Stimulated activated naive CD8-positive, alpha-beta T cell treated with anti-CD3 and anti-CD28 coated beads, Interleukin-15, amount 100 ng/mL, for 72 hours (primary cell): ENCODE results near the gene SERINC5.
"Not testable (repeated sequence)": the region's sequence is repeated elsewhere in the genome, so short reads cannot be mapped to it uniquely, and the experiment has no call there.

ENCODE experiments used
- ATAC-seq: fragments of 150-1000 bp; cut with Tn5 transposase; 2 replicates; pipeline ENCODE4 v1.10.0; 2021; ENCODE audit warnings: mild to moderate bottlenecking, moderate library complexity
- DNase-seq, 2 donors: peaks; one replicate each; pipeline ENCODE4 v3.0.0; 2021 to 2022
- H3K27ac Mint-ChIP-seq, 2 donors: one replicate each; pipeline ENCODE4 v1.8.0; 2022; ENCODE audit warnings: mild to moderate bottlenecking in 2 of 2, mixed read lengths in 2 of 2, moderate library complexity in 2 of 2
- H3K27me3 Mint-ChIP-seq: one replicate; pipeline ENCODE4 v1.8.0; 2022; ENCODE audit warnings: mixed read lengths
- H3K4me1 Mint-ChIP-seq: one replicate; pipeline ENCODE4 v1.8.0; 2022; ENCODE audit warnings: mild to moderate bottlenecking, mixed read lengths
- H3K4me3 Mint-ChIP-seq, 2 donors: one replicate each; pipeline ENCODE4 v1.8.0; 2022; ENCODE audit warnings: mild to moderate bottlenecking in 2 of 2, mixed read lengths in 2 of 2, moderate library complexity in 1 of 2
- H3K9me3 Mint-ChIP-seq, 2 donors: one replicate each; pipeline ENCODE4 v1.8.0; 2022; ENCODE audit warnings: mixed read lengths in 2 of 2

Gene SERINC5

GRCh38 chr5:80140496-80140895 lies 115.4 kb downstream of the SERINC5 start:
- Mint-ChIP-seq H3K9me3 (peaks cover 0 to 3% of the 10 kb centered on the region in 2 donors), H3K27me3 (no peaks in the 10 kb centered on the region), H3K4me1 (peaks cover 75% of the 10 kb centered on the region), H3K4me3 (peak overlapping the region; percentile 64 to 66), H3K27ac (peak overlapping the region; percentile 91 to 97)
- ATAC-seq (peak; percentile 77), DNase-seq (no peak)

- Mint-ChIP-seq H3K27me3 (no peaks in the 10 kb centered on the region), H3K9me3 (peaks cover 0 to 6% of the 10 kb centered on the region in 2 donors), H3K27ac (peak overlapping the region; percentile 91 to 97), H3K4me3 (peak overlapping the region; percentile 64 to 66), H3K4me1 (peaks cover 81% of the 10 kb centered on the region)
- ATAC-seq (no peak), DNase-seq (no peak)
Measured at GRCh38 chr5:80139466-80139972, 116.3 kb downstream of the SERINC5 start.

GRCh38 chr5:80138486-80138885 lies 117.4 kb downstream of the SERINC5 start:
- peak overlapping the region in 1 of 2 donors; percentile 12 for H3K27ac Mint-ChIP-seq
- H3K4me3 Mint-ChIP-seq = no peak overlapping the region
- no peaks in the 10 kb centered on the region for H3K27me3 Mint-ChIP-seq
- ATAC-seq (no peak), DNase-seq (no peak)
- H3K9me3 Mint-ChIP-seq = peaks cover 0 to 6% of the 10 kb centered on the region in 2 donors
- H3K4me1 Mint-ChIP-seq = peaks cover 82% of the 10 kb centered on the region

DNA sequence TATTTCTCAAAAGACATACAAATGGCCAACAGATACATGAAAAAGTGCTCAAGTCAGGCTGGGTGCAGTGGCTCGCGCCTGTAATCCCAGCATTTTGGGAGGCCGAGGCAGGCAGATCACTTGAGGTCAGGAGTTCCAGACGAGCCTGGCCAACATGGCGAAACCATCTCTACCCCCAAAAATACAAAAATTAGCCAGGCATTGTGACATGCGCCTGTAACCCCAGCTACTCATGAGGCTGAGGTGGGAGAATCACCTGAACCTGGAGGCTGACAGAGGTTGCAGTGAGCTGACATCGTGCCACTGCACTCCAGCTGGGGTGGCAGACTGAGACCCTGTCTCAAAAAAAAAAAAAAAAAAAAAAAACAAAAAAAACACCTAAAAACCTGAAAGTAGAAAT lies 119.0 kb downstream of the SERINC5 start:
- H3K27me3 Mint-ChIP-seq, ATAC-seq, H3K9me3 Mint-ChIP-seq, DNase-seq: not testable (repeated sequence)
- H3K27ac Mint-ChIP-seq = peak overlapping the region; percentile 54 to 64
- H3K4me1 Mint-ChIP-seq = peaks cover 82% of the 10 kb centered on the region
- H3K4me3 Mint-ChIP-seq = peak overlapping the region; percentile 63 to 68

- Mint-ChIP-seq H3K4me1 (peaks cover 70% of the 10 kb centered on the region), H3K27me3 (no peaks in the 10 kb centered on the region), H3K27ac (no peak overlapping the region), H3K4me3 (peak overlapping the region in 1 of 2 donors; percentile 68), H3K9me3 (peaks cover 18 to 22% of the 10 kb centered on the region in 2 donors)
- ATAC-seq (no peak), DNase-seq (no peak)
Measured at GRCh38 chr5:80134876-80135275, 121.0 kb downstream of the SERINC5 start.

GRCh38 chr5:80129146-80129545 lies 126.7 kb downstream of the SERINC5 start:
- ATAC-seq = no peak
- Mint-ChIP-seq H3K27ac (no peak overlapping the region), H3K4me1 (peaks cover 63% of the 10 kb centered on the region), H3K9me3 (peaks cover 18 to 20% of the 10 kb centered on the region in 2 donors), H3K4me3 (no peak overlapping the region), H3K27me3 (no peaks in the 10 kb centered on the region)
- DNase-seq = no peak

- Mint-ChIP-seq H3K27ac (no peak overlapping the region), H3K27me3 (no peaks in the 10 kb centered on the region), H3K4me1 (peaks cover 62% of the 10 kb centered on the region), H3K4me3 (no peak overlapping the region), H3K9me3 (peaks cover 18 to 20% of the 10 kb centered on the region in 2 donors)
- ATAC-seq (no peak), DNase-seq (no peak)
Measured at GRCh38 chr5:80128141-80128540, 127.7 kb downstream of the SERINC5 start.

DNA sequence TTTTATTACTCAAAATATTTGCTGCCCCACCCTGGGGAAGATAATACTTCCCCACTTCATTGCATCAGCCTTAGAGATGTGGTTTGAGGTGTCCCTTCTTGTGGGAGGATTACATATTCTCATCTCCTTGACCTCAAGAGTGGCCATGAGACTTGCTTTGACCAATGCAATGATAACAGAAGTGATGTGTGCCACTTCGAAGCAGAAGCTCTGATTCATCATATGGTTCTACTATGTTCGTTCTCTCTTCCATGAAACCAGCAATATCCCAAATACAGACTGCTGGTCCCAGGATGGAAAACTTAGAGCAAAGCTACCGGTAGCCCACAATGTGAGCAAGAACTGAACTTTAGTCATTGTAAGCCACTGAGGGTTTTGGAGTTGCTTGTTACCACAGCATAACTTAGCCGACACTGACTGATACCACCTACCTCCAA lies 128.7 kb downstream of the SERINC5 start:
- Mint-ChIP-seq H3K4me1 (peaks cover 57% of the 10 kb centered on the region), H3K27me3 (no peaks in the 10 kb centered on the region), H3K9me3 (peaks cover 18 to 20% of the 10 kb centered on the region in 2 donors), H3K27ac (peak overlapping the region in 1 of 2 donors; percentile 37), H3K4me3 (no peak overlapping the region)
- peak in 1 of 2 donors; percentile 41 for DNase-seq
- ATAC-seq = peak; percentile 61

DNA sequence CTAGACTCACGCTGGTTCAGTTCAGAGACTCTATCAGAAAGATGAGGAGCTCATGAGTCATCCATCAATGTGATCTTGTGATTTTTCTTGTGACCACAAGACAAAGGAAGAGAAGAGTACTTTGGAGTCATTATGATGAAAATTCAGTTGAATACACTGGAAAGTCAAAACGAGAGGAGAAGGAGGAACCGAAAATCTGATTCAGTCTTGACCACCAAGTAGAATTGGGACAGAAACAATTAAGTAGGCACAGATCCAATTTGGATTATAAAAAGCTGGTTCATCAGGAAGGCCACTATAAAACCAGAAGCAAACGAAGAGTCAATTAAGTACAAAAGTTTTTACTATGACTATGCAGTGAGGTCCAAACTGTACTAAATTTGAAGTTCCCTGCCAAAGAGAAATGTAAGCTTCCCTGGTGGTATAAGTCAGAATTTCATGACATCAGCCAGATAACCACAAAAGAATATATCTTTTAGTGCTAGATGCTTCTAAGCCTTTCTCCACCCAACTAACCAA lies 129.8 kb downstream of the SERINC5 start:
- Mint-ChIP-seq H3K27ac (peak overlapping the region; percentile 0 to 64), H3K4me3 (peak overlapping the region; percentile 52 to 60), H3K9me3 (peaks cover 8 to 12% of the 10 kb centered on the region in 2 donors), H3K4me1 (peaks cover 46% of the 10 kb centered on the region), H3K27me3 (no peaks in the 10 kb centered on the region)
- DNase-seq (peak; percentile 34 to 36), ATAC-seq (peak; percentile 90)

DNA sequence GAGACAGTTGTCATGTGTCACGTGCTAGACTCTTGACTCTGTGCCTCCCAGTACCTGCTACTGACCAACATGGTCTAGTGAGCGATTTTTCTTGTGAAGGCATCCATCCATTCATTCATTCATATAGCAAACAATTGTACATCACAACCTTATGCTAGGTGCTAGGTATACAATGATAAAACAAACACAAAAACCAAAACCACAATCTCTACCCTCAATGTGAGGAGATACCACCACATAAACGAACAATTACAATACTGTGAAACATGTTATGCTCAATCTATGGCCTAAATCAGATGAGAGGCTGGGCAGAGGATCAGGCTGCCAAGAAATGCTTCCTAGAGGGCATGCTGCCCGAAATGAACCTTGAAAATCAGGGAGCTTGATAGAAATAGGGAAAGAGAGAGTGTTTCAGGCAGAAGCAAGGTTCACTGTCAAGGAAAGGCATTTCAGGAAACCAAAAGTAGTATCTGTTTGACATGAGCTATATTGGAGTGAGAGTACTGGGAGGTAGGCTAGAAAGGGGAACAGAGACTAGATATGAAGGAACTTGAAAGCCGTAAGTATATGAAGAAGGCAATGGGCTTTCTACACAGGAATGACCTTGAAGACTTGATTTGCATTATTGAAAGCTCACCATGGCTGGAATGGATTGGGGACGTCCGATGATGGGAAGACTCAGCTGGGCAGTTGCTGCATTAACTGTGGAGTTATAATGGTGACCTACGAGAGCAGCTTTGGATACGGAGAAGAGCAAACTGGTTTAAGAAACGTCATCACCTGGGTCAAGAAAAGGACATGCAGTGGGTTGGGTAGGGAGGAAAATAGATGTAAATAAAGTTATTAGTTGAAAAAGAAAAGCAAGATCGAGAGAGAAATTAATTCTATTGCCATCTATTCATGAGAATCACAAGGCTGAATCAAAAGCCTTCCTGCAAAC lies 130.6 kb downstream of the SERINC5 start:
- peak overlapping the region; percentile 64 to 79 for H3K27ac Mint-ChIP-seq
- DNase-seq (no peak), ATAC-seq (no peak)
- H3K4me1 Mint-ChIP-seq = peaks cover 46% of the 10 kb centered on the region
- peak overlapping the region; percentile 52 to 60 for H3K4me3 Mint-ChIP-seq
- H3K9me3 Mint-ChIP-seq = peaks cover under 1 to 5% of the 10 kb centered on the region in 2 donors
- no peaks in the 10 kb centered on the region for H3K27me3 Mint-ChIP-seq

DNA sequence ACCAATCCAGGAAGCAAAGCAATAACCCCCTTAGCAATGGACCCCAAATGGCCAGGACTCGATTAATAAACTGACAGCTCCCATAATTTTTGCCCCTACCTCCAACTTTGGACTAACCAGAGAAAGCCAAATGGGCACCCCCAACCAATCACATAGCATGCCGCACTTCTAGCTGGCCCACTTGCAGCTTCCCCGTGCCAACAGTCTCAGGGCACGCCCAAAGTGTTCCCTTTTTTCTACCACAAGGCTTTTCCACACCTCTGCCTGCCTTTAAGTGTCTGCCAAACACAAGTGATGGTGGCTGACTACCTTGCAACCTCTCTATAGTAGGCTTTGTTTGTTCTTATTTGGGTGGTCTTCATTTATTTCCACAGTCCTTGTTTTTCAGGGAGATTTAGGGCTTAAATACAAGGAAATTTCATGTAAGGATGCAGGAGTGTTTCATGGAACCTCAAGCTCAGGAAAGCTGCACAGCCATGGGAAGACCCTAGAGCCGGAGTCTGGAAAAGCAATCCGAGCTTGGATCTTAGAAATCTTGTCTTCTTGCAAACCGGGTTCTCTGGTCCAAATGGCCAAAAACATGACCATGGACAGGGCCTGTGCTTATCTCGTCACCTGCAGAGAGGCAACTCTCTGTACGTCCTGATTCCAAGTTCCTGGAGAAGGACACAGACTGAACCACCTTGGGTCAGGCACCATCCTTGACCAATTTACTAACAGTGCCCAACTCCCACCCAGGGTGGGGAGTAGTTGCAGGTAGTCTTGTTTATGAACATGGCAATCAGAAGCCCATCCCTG lies 131.5 kb downstream of the SERINC5 start:
- H3K9me3 Mint-ChIP-seq = peaks cover 0 to 4% of the 10 kb centered on the region in 2 donors
- H3K4me1 Mint-ChIP-seq = peaks cover 46% of the 10 kb centered on the region
- no peak for ATAC-seq
- H3K4me3 Mint-ChIP-seq = no peak overlapping the region
- no peak for DNase-seq
- no peaks in the 10 kb centered on the region for H3K27me3 Mint-ChIP-seq
- H3K27ac Mint-ChIP-seq = no peak overlapping the region

GRCh38 chr5:80122579-80122978 lies 133.3 kb downstream of the SERINC5 start:
- H3K4me3 Mint-ChIP-seq = no peak overlapping the region
- H3K27me3 Mint-ChIP-seq = no peaks in the 10 kb centered on the region
- peaks cover 44% of the 10 kb centered on the region for H3K4me1 Mint-ChIP-seq
- DNase-seq (no peak), ATAC-seq (no peak)
- H3K9me3 Mint-ChIP-seq = peaks cover 3 to 5% of the 10 kb centered on the region in 2 donors
- H3K27ac Mint-ChIP-seq = peak overlapping the region in 1 of 2 donors; percentile 74

GRCh38 chr5:80119372-80119771 lies 136.5 kb downstream of the SERINC5 start:
- no peak overlapping the region for H3K27ac Mint-ChIP-seq
- H3K4me3 Mint-ChIP-seq = no peak overlapping the region
- H3K27me3 Mint-ChIP-seq = no peaks in the 10 kb centered on the region
- H3K4me1 Mint-ChIP-seq = peaks cover 52% of the 10 kb centered on the region
- no peak for DNase-seq
- ATAC-seq = no peak
- H3K9me3 Mint-ChIP-seq = peaks cover 5 to 8% of the 10 kb centered on the region in 2 donors

DNA sequence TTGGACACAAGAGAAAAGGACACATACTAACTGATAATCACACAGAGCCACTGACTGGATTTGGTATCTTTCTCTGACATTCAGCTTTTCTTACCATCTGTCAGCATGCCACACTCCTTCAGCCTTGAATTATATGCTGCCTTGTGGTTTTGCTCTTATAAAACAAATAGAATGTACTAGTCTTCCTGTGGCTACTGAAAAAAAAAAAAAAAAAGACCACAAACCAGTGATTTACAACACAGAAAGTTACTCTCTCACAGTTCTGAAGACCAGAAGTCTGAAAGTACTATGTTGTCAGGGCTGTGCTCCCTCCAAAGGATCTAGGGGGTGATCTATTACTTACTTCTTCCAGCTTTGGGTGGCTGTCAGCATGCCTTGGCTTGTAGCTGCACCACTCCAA lies 138.4 kb downstream of the SERINC5 start:
- H3K27me3 Mint-ChIP-seq = no peaks in the 10 kb centered on the region
- H3K4me3 Mint-ChIP-seq = no peak overlapping the region
- DNase-seq (no peak), ATAC-seq (peak; percentile 78)
- H3K27ac Mint-ChIP-seq = no peak overlapping the region
- H3K4me1 Mint-ChIP-seq = peaks cover 38% of the 10 kb centered on the region
- peaks cover 16 to 20% of the 10 kb centered on the region in 2 donors for H3K9me3 Mint-ChIP-seq

GRCh38 chr5:80116465-80116864 lies 139.4 kb downstream of the SERINC5 start:
- DNase-seq (no peak), ATAC-seq (no peak)
- H3K27me3 Mint-ChIP-seq = no peaks in the 10 kb centered on the region
- H3K27ac Mint-ChIP-seq = peak overlapping the region in 1 of 2 donors; percentile 85
- peaks cover 34% of the 10 kb centered on the region for H3K4me1 Mint-ChIP-seq
- H3K4me3 Mint-ChIP-seq = no peak overlapping the region
- peaks cover 16 to 20% of the 10 kb centered on the region in 2 donors for H3K9me3 Mint-ChIP-seq
